Panc1 (cell line): ENCODE measurements around the gene RHBDD1. TPM values are rescaled to one million over a fixed set of nuclear protein-coding genes. Genes with fewer than 3 reads are reported as not detected.

Experiments used
- ATAC-seq: fragments of 200-7000 bp; cut with Tn5 transposase; 2 replicates; pipeline ENCODE4 v1.9.1; 2020; ENCODE audit warnings: mild to moderate bottlenecking, moderate library complexity
- BruUV-seq: library from RNA; stranded (reverse); fragments of 400-500 nt; replicated peaks from 2 replicates; lab custom pipeline; 2021; lab: Mats Ljungman, UMichigan
- CTCF ChIA-PET: fragments of 300-600 bp; sonication (Branson Sonifier 250); formaldehyde crosslinking; loops from one replicate; lab custom pipeline; 2022; ENCODE audit warnings: antibody characterized with exemption; lab: Charles Lee
- POLR2A ChIA-PET: fragments of 300-600 bp; sonication (Branson Sonifier 250); formaldehyde crosslinking; loops from one replicate; lab custom pipeline; 2022; ENCODE audit warnings: antibody characterized with exemption; lab: Charles Lee
- DNase-seq: peaks from one replicate; pipeline ENCODE4 v3.0.0-alpha.2; 2010; ENCODE audit warnings: low read depth, low spot score
- H3K27ac ChIP-seq: 2 replicates; pipeline ENCODE4 v1.5.1; 2011; ENCODE audit warnings: mild to moderate bottlenecking, low read length, inconsistent platforms
- H3K27me3 ChIP-seq: fragments of 200-500 bp; sonication (Bioruptor generic); 2 replicates; pipeline ENCODE4 v1.6.0; 2014; ENCODE audit warnings: low read length, inconsistent platforms; ENCODE audit not compliant: control insufficient read depth, insufficient read depth
- H3K36me3 ChIP-seq: fragments of 200-500 bp; sonication (Bioruptor generic); 2 replicates; pipeline ENCODE4 v1.5.1; 2014; ENCODE audit warnings: inconsistent platforms, mild to moderate bottlenecking, low read length, moderate library complexity; ENCODE audit not compliant: control insufficient read depth, insufficient read depth
- H3K4me1 ChIP-seq: 2 replicates; pipeline ENCODE4 v1.5.1; 2011; ENCODE audit warnings: inconsistent platforms, mild to moderate bottlenecking, low read length, moderate library complexity; ENCODE audit not compliant: control insufficient read depth, insufficient read depth
- H3K4me3 ChIP-seq, 2 experiments: 2 replicates each; pipeline ENCODE4 v1.5.1; 2011 to 2012; ENCODE audit warnings: low read depth in 2 of 2, low read length in 2 of 2, mild to moderate bottlenecking in 2 of 2, inconsistent platforms in 1 of 2, moderate library complexity in 1 of 2
- H3K9me3 ChIP-seq: fragments of 200-500 bp; sonication (Bioruptor generic); 2 replicates; pipeline ENCODE4 v1.5.1; 2014; ENCODE audit warnings: low read depth, mild to moderate bottlenecking, inconsistent platforms, low read length, moderate library complexity; ENCODE audit not compliant: control insufficient read depth, insufficient read depth
- POLR2AphosphoS5 ChIP-seq: IDR thresholded peaks from 2 replicates; pipeline ENCODE4 v1.6.1; 2012; ENCODE audit warnings: mild to moderate bottlenecking, low read depth, low read length, moderate library complexity
- REST ChIP-seq, 2 experiments: IDR thresholded peaks; 2 replicates each; pipeline ENCODE4 v1.6.1; 2011 to 2012; ENCODE audit warnings: low read depth in 2 of 2, control low read depth in 1 of 2, low read length in 1 of 2, mild to moderate bottlenecking in 1 of 2, moderate library complexity in 1 of 2; ENCODE audit not compliant: insufficient read depth in 1 of 2
- SIN3A ChIP-seq: IDR thresholded peaks from 2 replicates; pipeline ENCODE4 v1.6.1; 2012; ENCODE audit warnings: low read depth, mild to moderate bottlenecking, low read length, moderate library complexity, borderline replicate concordance; ENCODE audit not compliant: insufficient read depth
- TCF7L2 ChIP-seq: IDR thresholded peaks from 2 replicates; pipeline ENCODE4 v1.6.1; 2011; ENCODE audit warnings: mild to moderate bottlenecking, low read depth, low read length, inconsistent platforms
- in situ Hi-C: cut with HindIII; loops from 2 replicates; pipeline ENCODE4 v1.10.0; 2016; ENCODE audit warnings: low sequenced_read_pairs, low pct_unique_long_range_greater_than_20kb
- intact Hi-C: fragments of 100-400 bp; cut with micrococcal nuclease; formaldehyde crosslinking; loops from one replicate; pipeline ENCODE4 v1.10.0; 2022; ENCODE audit not compliant: unreplicated experiment
- total RNA-seq: library from RNA; stranded (reverse); gene quantifications from one replicate; pipeline ENCODE4 v1.2.1, GENCODE V29; 2021; ENCODE audit not compliant: unreplicated experiment
- TF ChIP-seq, protein P1 (sequence below): fragments of 450-650 bp; IDR thresholded peaks from 2 replicates; pipeline ENCODE4 v1.5.1; 2017; ENCODE audit warnings: mild to moderate bottlenecking

Gene RHBDD1
- total RNA-seq, 1 experiment from 2014 or later, result 25.3 TPM

GRCh38 chr2:226795281-226796011, 40.4 kb upstream of the RHBDD1 start:
- intact Hi-C loops (loop anchor here (5.0 to 10.0 kb wide), 4 partner anchors 311 to 908 kb away; no protein-coding TSS in a partner anchor), in situ Hi-C loops (no loop called here)
- ATAC-seq, result no peak
- DNase-seq, result no peak
- peaks cover 18% of the 10 kb centered on the region for H3K4me1 ChIP-seq
- peak overlapping the region; percentile 73 to 79 for H3K4me3 ChIP-seq
- BruUV-seq, result no TSS peak
- ChIA-PET POLR2A (no interaction called here), CTCF (interaction anchor here (0.7 kb wide), 1 partner anchor 1075 kb away, joined by 3 read pairs; no protein-coding TSS in a partner anchor)
- no peaks in the 10 kb centered on the region for H3K9me3 ChIP-seq
- peak overlapping the region; percentile 90 for H3K27ac ChIP-seq
- no peaks in the 10 kb centered on the region; the same call in 1 of the 2 replicates for H3K36me3 ChIP-seq
- TF ChIP-seq, protein P1, sequence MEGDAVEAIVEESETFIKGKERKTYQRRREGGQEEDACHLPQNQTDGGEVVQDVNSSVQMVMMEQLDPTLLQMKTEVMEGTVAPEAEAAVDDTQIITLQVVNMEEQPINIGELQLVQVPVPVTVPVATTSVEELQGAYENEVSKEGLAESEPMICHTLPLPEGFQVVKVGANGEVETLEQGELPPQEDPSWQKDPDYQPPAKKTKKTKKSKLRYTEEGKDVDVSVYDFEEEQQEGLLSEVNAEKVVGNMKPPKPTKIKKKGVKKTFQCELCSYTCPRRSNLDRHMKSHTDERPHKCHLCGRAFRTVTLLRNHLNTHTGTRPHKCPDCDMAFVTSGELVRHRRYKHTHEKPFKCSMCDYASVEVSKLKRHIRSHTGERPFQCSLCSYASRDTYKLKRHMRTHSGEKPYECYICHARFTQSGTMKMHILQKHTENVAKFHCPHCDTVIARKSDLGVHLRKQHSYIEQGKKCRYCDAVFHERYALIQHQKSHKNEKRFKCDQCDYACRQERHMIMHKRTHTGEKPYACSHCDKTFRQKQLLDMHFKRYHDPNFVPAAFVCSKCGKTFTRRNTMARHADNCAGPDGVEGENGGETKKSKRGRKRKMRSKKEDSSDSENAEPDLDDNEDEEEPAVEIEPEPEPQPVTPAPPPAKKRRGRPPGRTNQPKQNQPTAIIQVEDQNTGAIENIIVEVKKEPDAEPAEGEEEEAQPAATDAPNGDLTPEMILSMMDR, result peak; percentile 42
- no peak for TF ChIP-seq TCF7L2
- no peaks in the 10 kb centered on the region for H3K27me3 ChIP-seq

- H3K4me1 ChIP-seq, result peaks cover 14% of the 10 kb centered on the region
- intact Hi-C loops (loop anchor here (5.0 to 10.0 kb wide), 4 partner anchors 311 to 909 kb away; no protein-coding TSS in a partner anchor), in situ Hi-C loops (no loop called here)
- peak overlapping the region; percentile 90 for H3K27ac ChIP-seq
- ATAC-seq (no peak), DNase-seq (no peak)
- peak overlapping the region; percentile 73 to 79 for H3K4me3 ChIP-seq
- no peaks in the 10 kb centered on the region for H3K27me3 ChIP-seq
- ChIA-PET CTCF (no interaction called here), POLR2A (no interaction called here)
- H3K9me3 ChIP-seq, result no peaks in the 10 kb centered on the region
- no peak for TF ChIP-seq SIN3A
- no peak for TF ChIP-seq TCF7L2
- TF ChIP-seq, protein P1, result no peak
- TF ChIP-seq POLR2AphosphoS5, result no peak; the same call in 1 of the 2 replicates
- TF ChIP-seq REST (IDR thresholded peaks at IDR 0.05; ENCODE audit: insufficient read depth in 1 of 2, low read depth in 2 of 2, low read length in 1 of 2), result no peak
- no peaks in the 10 kb centered on the region; the same call in 1 of the 2 replicates for H3K36me3 ChIP-seq
- no TSS peak for BruUV-seq
These were observed 39.6 kb upstream of the RHBDD1 start for GRCh38 chr2:226796012-226796839.
